ENCODE results near the gene NPDC1.
"Not testable (repeated sequence)": the region's sequence is repeated elsewhere in the genome, so short reads cannot be mapped to it uniquely, and the experiment has no call there.

NPDC1 gene

DNA sequence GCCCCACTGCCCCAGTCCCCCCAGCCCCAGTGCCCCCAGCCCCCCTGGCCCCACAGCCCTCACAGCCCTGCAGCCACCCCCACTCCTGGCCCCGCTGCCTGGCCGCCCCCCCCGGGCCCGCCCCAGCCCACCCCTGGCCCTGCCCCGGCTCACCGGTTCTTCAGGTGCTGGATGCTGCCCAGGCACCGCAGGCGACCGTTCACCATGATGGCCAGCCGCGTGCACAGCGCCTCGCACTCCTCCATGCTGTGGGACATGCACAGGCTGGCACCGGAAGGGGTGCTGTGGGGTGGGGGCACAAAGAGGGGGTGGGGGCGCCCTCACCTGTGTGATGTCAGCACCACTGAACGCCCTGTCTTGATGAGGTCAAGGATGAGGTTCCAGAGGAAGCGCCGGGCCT lies 36.8 kb downstream of the NPDC1 start:
- DNase-seq (ENCODE audit: insufficient read length, low spot score): no peak
- no peak for TF ChIP-seq POU2F2 (IDR thresholded peaks at IDR 0.05; ENCODE audit: low read depth, low read length)

DNA sequence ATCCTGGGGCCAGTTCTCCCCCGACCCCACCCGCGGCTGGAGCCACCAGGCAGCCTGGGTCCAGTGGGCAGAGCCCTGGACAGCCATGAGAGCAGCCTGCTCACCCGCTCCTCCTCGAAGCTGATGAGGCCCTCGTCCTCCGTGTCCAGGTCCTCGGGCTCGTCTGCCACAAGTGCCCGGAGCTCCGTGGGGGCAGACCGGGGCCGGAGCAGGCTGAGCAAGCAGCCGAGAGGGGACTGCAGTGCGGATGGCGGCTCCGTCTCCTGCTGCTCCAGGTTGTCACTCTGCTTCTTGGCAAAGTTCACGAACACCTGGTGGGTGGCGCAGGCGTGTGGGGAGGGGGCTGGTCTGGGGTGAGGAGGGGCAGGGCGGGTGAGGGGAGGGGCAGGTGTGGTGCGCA lies 37.7 kb downstream of the NPDC1 start:
- FAIRE-seq (no peak), DNase-seq (ENCODE audit: insufficient read length, low spot score) (no peak)
- TF ChIP-seq POU2F2 (IDR thresholded peaks at IDR 0.05; ENCODE audit: low read depth, low read length) (no peak), TAF1 (IDR thresholded peaks at IDR 0.05; ENCODE audit: low read depth, low read length) (no peak), PAX5 (IDR thresholded peaks at IDR 0.05; ENCODE audit: insufficient read depth, low read length, severe bottlenecking) (no peak), POLR2AphosphoS5 (IDR thresholded peaks at IDR 0.05; ENCODE audit: low read depth, low read length) (no peak), SPI1 (IDR thresholded peaks at IDR 0.05; ENCODE audit: low read depth, low read length) (no peak), POLR2A (IDR thresholded peaks at IDR 0.05; ENCODE audit: low read depth, low read length) (no peak)

More for the DNA sequence above, 36.8 kb downstream of the NPDC1 start:
- FAIRE-seq: no peak

DNA sequence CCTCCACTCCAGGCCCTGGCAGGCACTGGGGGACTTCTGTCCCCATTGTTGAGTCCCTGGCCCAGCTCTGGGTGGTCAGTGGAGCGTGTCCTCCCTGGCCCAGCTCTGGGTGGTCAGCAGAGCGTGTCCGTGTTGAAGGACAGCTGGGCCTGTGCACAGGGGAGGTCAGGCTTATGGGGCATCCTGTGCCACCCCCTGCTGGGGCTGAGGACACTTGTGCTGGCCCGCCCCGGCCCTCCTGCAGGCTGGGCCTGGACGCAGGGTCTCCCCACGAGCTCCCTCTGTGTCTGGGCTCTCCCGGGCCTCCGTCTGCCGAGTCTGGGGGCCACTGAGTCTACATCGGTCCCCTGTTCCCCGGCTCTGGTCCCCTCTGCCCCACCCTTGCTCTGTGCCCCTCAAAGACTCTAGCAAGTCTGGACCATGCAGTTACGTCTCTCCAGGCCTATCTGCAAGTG lies 38.1 kb downstream of the NPDC1 start:
- FAIRE-seq (no peak), DNase-seq (ENCODE audit: insufficient read length, low spot score) (no peak)
- no peak for TF ChIP-seq POLR2A (IDR thresholded peaks at IDR 0.05; ENCODE audit: low read depth, low read length)
- no peak for TF ChIP-seq POU2F2 (IDR thresholded peaks at IDR 0.05; ENCODE audit: low read depth, low read length)
- TF ChIP-seq SPI1 (IDR thresholded peaks at IDR 0.05; ENCODE audit: low read depth, low read length): no peak
- TF ChIP-seq POLR2AphosphoS5 (IDR thresholded peaks at IDR 0.05; ENCODE audit: low read depth, low read length): no peak
- TF ChIP-seq TAF1 (IDR thresholded peaks at IDR 0.05; ENCODE audit: low read depth, low read length): no peak
- TF ChIP-seq PAX5 (IDR thresholded peaks at IDR 0.05; ENCODE audit: insufficient read depth, low read length, severe bottlenecking): no peak

DNA sequence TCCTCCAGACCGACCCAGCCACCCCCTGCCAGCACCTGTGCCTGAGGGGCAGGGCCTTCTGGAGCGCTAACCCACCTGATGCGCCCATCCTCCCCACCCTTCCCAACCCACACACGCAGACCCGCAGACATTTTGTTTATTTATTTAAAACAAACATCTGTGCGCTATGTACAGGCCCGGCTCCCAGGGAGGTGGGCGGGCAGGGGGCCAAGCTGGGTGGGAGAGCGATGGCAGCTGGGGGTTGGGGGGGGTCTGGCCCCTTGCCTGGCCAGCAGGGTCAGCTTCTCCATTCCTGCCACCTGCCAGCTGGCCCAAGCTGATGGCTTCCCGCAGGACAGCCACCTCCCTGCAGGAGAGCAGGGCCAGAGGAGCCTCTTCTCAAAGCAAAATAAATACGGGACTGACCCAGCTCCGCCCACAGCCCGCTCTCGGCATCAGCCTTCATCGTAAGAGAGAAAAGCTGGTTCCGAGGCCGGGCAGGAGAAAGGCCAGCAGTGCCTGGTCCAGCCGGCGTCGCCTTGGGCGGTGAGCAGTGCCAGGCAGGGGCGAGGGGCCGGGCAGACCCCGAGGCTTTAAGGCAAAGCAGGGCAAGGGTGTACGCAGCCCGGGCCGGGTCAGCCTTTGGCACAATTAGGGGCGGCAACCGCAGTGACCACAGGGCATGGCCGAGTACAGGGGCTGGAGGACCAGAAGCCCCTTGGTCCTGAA lies 38.7 kb downstream of the NPDC1 start:
- DNase-seq (ENCODE audit: insufficient read length, low spot score) (no peak), FAIRE-seq (no peak)
- TF ChIP-seq SPI1 (IDR thresholded peaks at IDR 0.05; ENCODE audit: low read depth, low read length) (no peak), PAX5 (IDR thresholded peaks at IDR 0.05; ENCODE audit: insufficient read depth, low read length, severe bottlenecking) (no peak), POLR2AphosphoS5 (IDR thresholded peaks at IDR 0.05; ENCODE audit: low read depth, low read length) (no peak), TAF1 (IDR thresholded peaks at IDR 0.05; ENCODE audit: low read depth, low read length) (no peak), POLR2A (IDR thresholded peaks at IDR 0.05; ENCODE audit: low read depth, low read length) (no peak), POU2F2 (IDR thresholded peaks at IDR 0.05; ENCODE audit: low read depth, low read length) (no peak)

DNA sequence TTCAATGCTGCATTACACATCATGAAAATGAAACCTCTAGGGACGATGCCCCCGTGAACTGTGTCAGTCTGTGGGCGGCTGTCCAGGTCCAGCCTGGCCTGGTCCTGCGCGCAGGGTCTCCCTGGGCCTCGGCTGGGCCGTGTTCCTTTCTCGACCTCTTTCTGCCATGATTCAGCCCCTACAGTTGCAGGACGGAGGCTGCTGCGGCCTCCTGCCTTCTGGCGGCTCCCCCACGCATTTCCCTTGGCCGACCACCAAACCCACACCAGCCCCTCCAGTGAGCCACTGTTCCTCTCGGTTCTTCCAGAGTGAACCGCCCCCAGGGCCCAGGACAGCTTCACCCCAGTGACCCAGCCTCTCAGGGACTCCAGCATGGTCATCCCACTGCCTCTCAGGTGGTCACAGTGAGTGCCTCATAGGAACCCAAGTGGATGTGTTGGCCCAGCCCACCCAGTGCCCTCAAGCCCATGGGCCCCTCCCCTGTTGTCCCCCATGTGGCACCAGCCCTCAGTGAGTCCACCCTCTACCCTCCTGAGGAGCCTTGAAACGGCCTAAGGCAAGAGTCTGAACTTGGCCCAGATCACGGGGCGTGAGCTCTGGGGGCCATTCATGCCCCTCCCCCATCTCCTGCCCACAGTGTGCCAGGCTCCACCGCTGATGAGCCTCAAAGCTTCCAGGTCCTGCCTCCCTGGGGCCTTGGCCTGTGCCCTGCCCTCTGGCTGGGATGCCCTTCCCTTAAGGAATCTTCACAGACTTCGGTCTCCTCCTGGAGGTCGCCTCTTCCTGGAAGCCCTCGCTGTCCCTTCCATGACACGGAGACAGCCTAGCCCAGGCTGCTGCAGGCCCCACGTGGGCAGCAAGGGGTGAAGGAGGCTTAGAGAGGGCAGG lies 39.6 kb downstream of the NPDC1 start:
- no peak for DNase-seq (ENCODE audit: insufficient read length, low spot score)
- no peak for FAIRE-seq
- TF ChIP-seq POLR2AphosphoS5 (IDR thresholded peaks at IDR 0.05; ENCODE audit: low read depth, low read length): no peak
- no peak for TF ChIP-seq PAX5 (IDR thresholded peaks at IDR 0.05; ENCODE audit: insufficient read depth, low read length, severe bottlenecking)
- TF ChIP-seq TAF1 (IDR thresholded peaks at IDR 0.05; ENCODE audit: low read depth, low read length): no peak
- no peak for TF ChIP-seq SPI1 (IDR thresholded peaks at IDR 0.05; ENCODE audit: low read depth, low read length)
- no peak for TF ChIP-seq POLR2A (IDR thresholded peaks at IDR 0.05; ENCODE audit: low read depth, low read length)
- no peak for TF ChIP-seq POU2F2 (IDR thresholded peaks at IDR 0.05; ENCODE audit: low read depth, low read length)

DNA sequence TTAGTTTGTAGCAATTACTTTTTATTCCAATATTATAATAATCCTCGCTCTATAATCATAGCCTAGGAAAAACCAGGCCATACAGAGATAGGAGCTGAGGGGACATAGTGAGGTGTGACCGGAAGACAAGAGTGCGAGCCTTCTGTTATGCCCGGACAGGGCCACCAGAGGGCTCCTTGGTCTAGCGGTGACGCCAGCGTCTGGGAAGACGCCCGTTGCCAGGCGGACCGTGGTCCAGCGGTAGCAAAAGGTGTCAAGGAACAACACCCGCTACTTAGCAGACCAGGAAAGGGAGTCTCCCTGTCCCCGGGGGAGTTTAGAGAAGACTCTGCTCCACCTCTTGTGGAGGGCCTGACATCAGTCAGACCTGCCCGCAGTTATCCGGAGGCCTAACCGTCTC lies 41.7 kb downstream of the NPDC1 start:
- FAIRE-seq; DNase-seq (ENCODE audit: insufficient read length, low spot score): not testable (repeated sequence)

DNA sequence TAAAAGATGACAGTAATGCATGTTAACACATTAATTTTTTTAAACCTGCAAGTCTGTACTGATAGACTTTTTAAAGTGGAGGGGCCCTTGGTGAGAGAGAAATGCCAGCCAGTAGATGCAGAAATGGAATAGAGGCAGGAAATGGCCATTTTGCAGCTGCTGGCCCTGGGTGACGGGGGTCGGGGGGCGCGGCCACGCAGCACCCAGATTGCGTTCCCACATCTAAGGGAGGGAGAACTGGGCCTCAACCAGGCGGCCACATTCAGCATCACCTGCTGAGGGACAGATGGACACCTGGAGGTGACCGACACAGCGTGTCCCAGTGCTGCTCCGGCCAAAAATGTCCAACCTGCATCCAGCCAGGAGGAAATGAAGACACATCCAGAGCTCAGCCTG lies 43.3 kb downstream of the NPDC1 start:
- FAIRE-seq: no peak
- TF ChIP-seq SPI1 (IDR thresholded peaks at IDR 0.05; ENCODE audit: low read depth, low read length) (no peak), POLR2A (IDR thresholded peaks at IDR 0.05; ENCODE audit: low read depth, low read length) (no peak), PAX5 (IDR thresholded peaks at IDR 0.05; ENCODE audit: insufficient read depth, low read length, severe bottlenecking) (no peak), TAF1 (IDR thresholded peaks at IDR 0.05; ENCODE audit: low read depth, low read length) (no peak), POLR2AphosphoS5 (IDR thresholded peaks at IDR 0.05; ENCODE audit: low read depth, low read length) (no peak), POU2F2 (IDR thresholded peaks at IDR 0.05; ENCODE audit: low read depth, low read length) (no peak)
- DNase-seq (ENCODE audit: insufficient read length, low spot score): no peak

DNA sequence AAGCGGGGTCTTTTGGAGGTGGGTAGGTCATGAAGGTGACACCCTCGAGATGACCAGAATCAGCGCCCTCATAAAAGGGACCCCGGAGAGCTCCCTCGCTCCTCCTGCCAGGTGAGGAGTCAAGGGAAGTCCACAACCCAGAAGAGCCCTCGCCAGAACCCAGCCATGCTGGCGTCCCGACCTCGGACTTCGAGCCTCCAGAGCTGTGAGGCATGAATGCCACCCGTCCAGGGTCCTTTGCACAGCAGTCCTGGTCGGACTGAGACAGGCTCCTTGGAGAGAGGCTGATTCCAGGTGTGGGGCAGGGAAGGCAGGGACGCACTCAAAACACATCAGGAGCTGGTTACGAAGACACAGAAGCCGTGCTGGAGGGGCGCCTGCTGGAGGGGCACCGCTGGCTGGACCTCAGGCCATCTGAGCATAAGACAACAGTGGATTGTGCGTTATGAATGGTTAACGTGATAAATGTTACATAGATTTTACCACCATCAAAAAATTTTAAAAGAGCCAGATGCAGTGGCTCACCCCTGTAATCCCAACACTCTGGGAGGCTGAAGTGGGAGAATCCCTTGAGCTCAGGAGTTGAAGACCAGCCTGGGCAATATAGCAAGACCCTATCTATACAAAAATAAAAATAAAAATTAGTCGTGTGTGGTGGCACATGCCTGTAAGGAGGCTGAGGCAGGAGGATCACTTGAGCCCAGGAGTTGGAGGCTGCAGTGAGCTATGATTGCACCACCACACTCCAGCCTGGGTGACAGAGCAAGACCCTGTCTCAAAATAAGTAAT lies 43.9 kb downstream of the NPDC1 start:
- no peak for TF ChIP-seq POLR2A (IDR thresholded peaks at IDR 0.05; ENCODE audit: low read depth, low read length)
- no peak for TF ChIP-seq POU2F2 (IDR thresholded peaks at IDR 0.05; ENCODE audit: low read depth, low read length)
- no peak for TF ChIP-seq SPI1 (IDR thresholded peaks at IDR 0.05; ENCODE audit: low read depth, low read length)
- TF ChIP-seq TAF1 (IDR thresholded peaks at IDR 0.05; ENCODE audit: low read depth, low read length): no peak
- no peak for TF ChIP-seq PAX5 (IDR thresholded peaks at IDR 0.05; ENCODE audit: insufficient read depth, low read length, severe bottlenecking)
- TF ChIP-seq POLR2AphosphoS5 (IDR thresholded peaks at IDR 0.05; ENCODE audit: low read depth, low read length): no peak
- FAIRE-seq (no peak), DNase-seq (ENCODE audit: insufficient read length, low spot score) (no peak)

DNA sequence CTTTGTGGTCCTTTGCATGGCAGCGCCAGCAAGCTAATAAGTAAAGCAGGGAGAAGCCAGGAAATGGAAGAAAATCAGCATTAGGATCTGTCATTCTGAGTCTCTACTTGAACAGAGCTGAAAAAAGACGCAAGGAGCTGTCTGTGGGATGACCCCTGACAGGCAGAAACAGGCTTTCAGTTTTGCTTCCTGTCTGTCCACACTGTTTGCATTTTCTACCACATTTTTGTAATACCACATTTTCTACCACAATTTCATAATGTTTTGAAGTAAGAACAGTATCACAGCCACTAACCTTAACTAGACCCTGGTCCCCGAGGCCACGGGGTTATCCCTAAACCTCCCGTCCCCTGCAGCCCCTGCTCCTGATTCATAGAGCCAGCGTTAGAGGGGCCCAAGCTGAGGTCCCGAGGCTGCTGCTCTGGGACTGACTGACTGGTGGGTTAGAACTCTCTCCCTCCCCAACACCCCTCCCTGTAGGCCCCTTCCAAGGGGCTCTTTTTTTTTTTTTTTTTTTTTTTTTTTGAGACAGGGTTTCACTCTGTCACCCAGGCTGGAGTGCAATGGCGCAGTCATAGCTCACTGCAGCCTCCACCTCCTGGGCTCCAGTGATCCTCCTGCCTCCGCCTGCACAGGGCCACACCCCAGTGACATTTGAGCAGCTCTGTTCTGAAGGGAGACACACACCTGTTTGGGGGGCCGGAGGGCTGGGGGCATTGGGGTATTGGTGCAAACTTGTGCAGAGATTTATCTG lies 45.6 kb downstream of the NPDC1 start:
- FAIRE-seq (peak; percentile 92), DNase-seq (ENCODE audit: insufficient read length, low spot score) (peak; percentile 74)
- TF ChIP-seq POU2F2 (IDR thresholded peaks at IDR 0.05; ENCODE audit: low read depth, low read length) (peak; percentile 95), POLR2AphosphoS5 (IDR thresholded peaks at IDR 0.05; ENCODE audit: low read depth, low read length) (no peak), SPI1 (IDR thresholded peaks at IDR 0.05; ENCODE audit: low read depth, low read length) (peak; percentile 54)
